ENCODE measurements around the gene AK6. TPM values are rescaled to one million over a fixed set of nuclear protein-coding genes. Genes with fewer than 3 reads are reported as not detected.

Gene AK6
- total RNA-seq, 1 donor from 2014 or later = 29.1 TPM

- H3K9me3 ChIP-seq = no peaks in the 10 kb centered on the region
- H3K36me3 ChIP-seq = peaks cover 38% of the 10 kb centered on the region
- peak overlapping the region; percentile 87 for H3K4me3 ChIP-seq
- intact Hi-C loops (cut with DNase I) = no loop called here
- DNase-seq = no peak
- H3K27me3 ChIP-seq (ENCODE audit: low read depth) = no peaks in the 10 kb centered on the region
- H3K27ac ChIP-seq = peak overlapping the region; percentile 99
- TF ChIP-seq CTCF (IDR thresholded peaks at IDR 0.05) = no peak
- H3K4me1 ChIP-seq = peaks cover 31% of the 10 kb centered on the region
- peak; percentile 70 to 80 for ATAC-seq
Observed at GRCh38 chr5:69368458-69369339, 621 bp downstream of the AK6 start.

- peaks cover 31% of the 10 kb centered on the region for H3K4me1 ChIP-seq
- no peaks in the 10 kb centered on the region for H3K27me3 ChIP-seq (ENCODE audit: low read depth)
- H3K4me3 ChIP-seq = peak overlapping the region; percentile 87
- TF ChIP-seq CTCF (IDR thresholded peaks at IDR 0.05) = no peak
- peaks cover 47% of the 10 kb centered on the region for H3K36me3 ChIP-seq
- ATAC-seq (no peak), DNase-seq (no peak)
- H3K9me3 ChIP-seq = no peaks in the 10 kb centered on the region
- peak overlapping the region; percentile 99 for H3K27ac ChIP-seq
- intact Hi-C loops (cut with DNase I) = no loop called here
Observed at GRCh38 chr5:69367697-69368279, 1.5 kb downstream of the AK6 start.

DNA sequence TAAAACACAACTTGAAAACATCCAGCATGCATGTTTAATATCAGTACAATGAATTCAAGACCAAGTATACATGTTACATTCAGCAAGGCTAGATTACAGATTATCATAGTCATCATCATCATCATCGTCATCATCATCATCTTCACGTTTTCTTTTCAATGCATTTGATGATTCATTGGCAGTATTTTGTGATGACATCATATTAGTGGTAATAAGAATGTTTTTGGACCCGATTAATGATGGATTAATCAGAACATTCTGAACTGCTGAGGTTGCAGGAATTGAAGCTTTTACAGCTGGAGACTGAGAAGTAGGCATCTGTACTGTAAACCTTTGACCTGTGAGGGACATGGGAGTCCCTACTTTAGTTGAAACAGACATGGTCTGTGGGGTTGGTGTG, 4.5 kb downstream of the AK6 start:
- Histone ChIP-seq H3K4me3 (no peak overlapping the region), H3K27me3 (ENCODE audit: low read depth) (no peaks in the 10 kb centered on the region), H3K9me3 (no peaks in the 10 kb centered on the region), H3K27ac (no peak overlapping the region), H3K36me3 (peaks cover 49% of the 10 kb centered on the region), H3K4me1 (peaks cover 15% of the 10 kb centered on the region)
- ATAC-seq (no peak), DNase-seq (no peak)
- no peak for TF ChIP-seq CTCF (IDR thresholded peaks at IDR 0.05)
- intact Hi-C loops (cut with DNase I) = no loop called here

- H3K27me3 ChIP-seq (ENCODE audit: low read depth) = no peaks in the 10 kb centered on the region
- no peak for TF ChIP-seq CTCF (IDR thresholded peaks at IDR 0.05)
- peaks cover 15% of the 10 kb centered on the region for H3K4me1 ChIP-seq
- peaks cover 49% of the 10 kb centered on the region for H3K36me3 ChIP-seq
- DNase-seq = no peak
- no peak overlapping the region for H3K4me3 ChIP-seq
- no peak for ATAC-seq
- intact Hi-C loops (cut with DNase I) = no loop called here
- no peaks in the 10 kb centered on the region for H3K9me3 ChIP-seq
- no peak overlapping the region for H3K27ac ChIP-seq
Observed at GRCh38 chr5:69364414-69364813, 4.9 kb downstream of the AK6 start.

DNA sequence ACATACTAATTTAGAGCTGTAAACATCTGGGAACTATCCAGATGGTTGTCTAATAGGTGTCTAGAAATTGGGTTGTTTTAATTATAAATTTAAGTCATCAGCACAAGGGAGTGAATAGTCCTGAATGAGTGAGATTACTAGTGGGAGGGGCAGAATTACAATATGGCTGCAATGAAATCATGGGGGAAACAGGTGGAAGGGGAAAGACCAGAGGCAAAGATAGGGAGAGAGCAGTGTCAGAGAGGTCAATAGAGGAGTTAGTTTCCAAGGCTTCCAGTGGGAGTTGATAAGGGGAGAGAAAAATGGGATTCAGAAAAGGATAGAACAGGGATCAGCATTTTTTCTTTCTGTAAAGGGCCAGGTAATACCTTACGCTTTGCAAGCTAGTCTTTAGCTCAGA, 8.9 kb downstream of the AK6 start:
- ATAC-seq (no peak), DNase-seq (no peak)
- H3K36me3 ChIP-seq = peaks cover 30% of the 10 kb centered on the region
- intact Hi-C loops (cut with DNase I) = no loop called here
- H3K4me1 ChIP-seq = no peaks in the 10 kb centered on the region
- no peaks in the 10 kb centered on the region for H3K27me3 ChIP-seq (ENCODE audit: low read depth)
- no peak overlapping the region for H3K4me3 ChIP-seq
- no peak for TF ChIP-seq CTCF (IDR thresholded peaks at IDR 0.05)
- no peaks in the 10 kb centered on the region for H3K9me3 ChIP-seq
- no peak overlapping the region for H3K27ac ChIP-seq
